ENCODE results near the gene PTPRM.

The PTPRM gene

DNA sequence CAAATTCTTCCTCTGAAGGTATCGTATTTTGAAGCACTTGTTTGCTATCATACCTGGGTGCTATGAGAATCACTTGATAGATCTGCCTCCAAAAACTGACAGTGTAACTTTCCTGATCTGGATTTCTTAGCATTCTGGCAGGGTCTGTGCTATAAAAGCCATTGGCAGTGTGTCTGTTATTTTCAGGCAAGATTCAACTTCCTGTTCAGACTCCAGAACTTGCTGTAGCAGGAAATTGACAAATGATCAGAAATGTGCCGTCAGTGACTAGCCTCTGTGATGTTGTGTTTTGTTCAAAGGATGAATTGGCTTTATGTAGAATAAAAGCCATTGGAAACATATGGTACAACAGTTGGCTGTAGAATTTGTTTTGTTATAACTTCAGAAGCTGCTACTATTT, 273.3 kb downstream of the PTPRM start:
- Histone ChIP-seq H3K36me3 (no peaks in the 10 kb centered on the region), H3K9me3 (peaks cover 0 to 14% (median 0%) of the 10 kb centered on the region in 3 donors), H3K27ac (no peak overlapping the region), H3K4me3 (no peak overlapping the region), H3K27me3 (no peaks in the 10 kb centered on the region), H3K4me1 (peaks cover 0 to 17% (median 0%) of the 10 kb centered on the region in 4 donors)
- intact Hi-C loops (cut with DNase I; ENCODE audit: low total_unique reads): no loop called here
- DNase-seq: no peak
- TF ChIP-seq CTCF (IDR thresholded peaks at IDR 0.05): no peak

GRCh38 chr18:7844017-7844416, 276.9 kb downstream of the PTPRM start:
- Histone ChIP-seq H3K4me1 (peaks cover 0 to 10% (median 0%) of the 10 kb centered on the region in 4 donors), H3K27ac (no peak overlapping the region), H3K36me3 (no peaks in the 10 kb centered on the region), H3K27me3 (no peaks in the 10 kb centered on the region), H3K4me3 (no peak overlapping the region), H3K9me3 (peaks cover 0 to 14% (median 0%) of the 10 kb centered on the region in 3 donors)
- intact Hi-C loops (cut with DNase I; ENCODE audit: low total_unique reads): no loop called here
- TF ChIP-seq CTCF (IDR thresholded peaks at IDR 0.05): no peak
- DNase-seq: no peak

DNA sequence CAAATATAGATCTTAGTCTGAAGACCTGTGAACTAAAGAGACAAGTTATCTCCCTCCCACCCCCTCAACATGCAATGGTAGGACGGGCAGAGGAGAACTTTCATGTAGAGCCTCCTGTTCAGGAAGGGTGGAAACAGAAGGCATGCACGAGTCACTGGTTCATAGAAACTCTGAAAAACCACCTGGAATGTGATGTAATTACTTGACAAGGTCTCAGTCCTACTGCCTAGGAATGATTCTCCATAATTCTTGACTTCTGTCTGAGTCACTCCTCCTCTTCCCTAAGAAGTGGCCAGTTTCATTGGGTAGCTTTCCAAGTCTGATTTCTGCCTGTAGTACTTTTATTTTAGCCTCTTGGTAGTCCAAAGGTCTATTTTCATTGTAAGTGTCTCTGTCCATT, 277.3 kb downstream of the PTPRM start:
- TF ChIP-seq CTCF (IDR thresholded peaks at IDR 0.05): no peak
- H3K9me3 ChIP-seq: peaks cover 0 to 14% (median 0%) of the 10 kb centered on the region in 3 donors

GRCh38 chr18:7846335-7846734, 279.2 kb downstream of the PTPRM start:
- H3K27me3 ChIP-seq: no peaks in the 10 kb centered on the region
- H3K36me3 ChIP-seq: no peaks in the 10 kb centered on the region
- intact Hi-C loops (cut with DNase I; ENCODE audit: low total_unique reads): no loop called here
- H3K27ac ChIP-seq: no peak overlapping the region
- no peak overlapping the region for H3K4me3 ChIP-seq
- no peak for DNase-seq
- H3K9me3 ChIP-seq: peaks cover 0 to 14% (median 0%) of the 10 kb centered on the region in 3 donors
- TF ChIP-seq CTCF (IDR thresholded peaks at IDR 0.05): no peak
- H3K4me1 ChIP-seq: no peaks in the 10 kb centered on the region

More for the DNA sequence above, 277.3 kb downstream of the PTPRM start:
- H3K27me3 ChIP-seq: no peaks in the 10 kb centered on the region
- no peak for DNase-seq
- H3K36me3 ChIP-seq: no peaks in the 10 kb centered on the region
- H3K27ac ChIP-seq: no peak overlapping the region
- no peak overlapping the region for H3K4me3 ChIP-seq
- H3K4me1 ChIP-seq: peaks cover 0 to 10% (median 0%) of the 10 kb centered on the region in 4 donors
- intact Hi-C loops (cut with DNase I; ENCODE audit: low total_unique reads): no loop called here

GRCh38 chr18:7847357-7848053, 280.4 kb downstream of the PTPRM start:
- Histone ChIP-seq H3K27ac (no peak overlapping the region), H3K9me3 (peaks cover 0 to 14% (median 0%) of the 10 kb centered on the region in 3 donors), H3K36me3 (no peaks in the 10 kb centered on the region), H3K4me1 (peaks cover 0 to 2% (median 0%) of the 10 kb centered on the region in 4 donors), H3K4me3 (no peak overlapping the region), H3K27me3 (no peaks in the 10 kb centered on the region)
- intact Hi-C loops (cut with DNase I; ENCODE audit: low total_unique reads): no loop called here
- TF ChIP-seq CTCF (IDR thresholded peaks at IDR 0.05): no peak
- DNase-seq: no peak

Measured in tibial artery (tissue), 4 donors.